ENCODE data around the gene GOLGA3. TPM values are rescaled to one million over a fixed set of nuclear protein-coding genes. Genes with fewer than 3 reads are reported as not detected.

Gene GOLGA3
- total and polyA plus RNA-seq, 2 experiments from 2014 or later, result 10.3 to 57.8 TPM

- ATAC-seq (no peak), DNase-seq (ENCODE audit: low spot score) (no peak)
- H3K27me3 Mint-ChIP-seq (ENCODE audit: insufficient read depth, low read depth, poor library complexity), result peaks cover 30% of the 10 kb centered on the region
Measured at GRCh38 chr12:132730353-132730752, 98.3 kb downstream of the GOLGA3 start.

More at GRCh38 chr12:132730353-132730752, 98.3 kb downstream of the GOLGA3 start:
- Mint-ChIP-seq H3K36me3 (ENCODE audit: low read depth) (peaks cover 98% of the 10 kb centered on the region), H3K4me3 (no peak overlapping the region), H3K27ac (no peak overlapping the region), H3K9me3 (peaks cover 19% of the 10 kb centered on the region), H3K4me1 (no peaks in the 10 kb centered on the region; the same call in 2 of the 3 replicates)
- Histone ChIP-seq H3K27me3 (ENCODE audit: insufficient read depth) (no peaks in the 10 kb centered on the region), H3K4me2 (no peak overlapping the region), H3K9me2 (ENCODE audit: insufficient read depth) (no peaks in the 10 kb centered on the region), H3K36me3 (ENCODE audit: insufficient read depth) (peaks cover 34% of the 10 kb centered on the region), H3K79me2 (replicated peaks; ENCODE audit: insufficient read depth) (no peaks in the 10 kb centered on the region), H3K4me1 (ENCODE audit: insufficient read depth) (no peaks in the 10 kb centered on the region), H3K27ac (ENCODE audit: low read depth) (no peak overlapping the region), H4K20me1 (replicated peaks; ENCODE audit: insufficient read depth) (peaks cover 16% of the 10 kb centered on the region; the same call in 1 of the 2 replicates), H3K4me3 (no peak overlapping the region), H2AFZ (no peak overlapping the region), H3F3A (replicated peaks; ENCODE audit: low read depth) (peaks cover 13% of the 10 kb centered on the region)
- no peak for TF ChIP-seq JUNB (IDR thresholded peaks at IDR 0.05; ENCODE audit: unreplicated experiment)
- TF ChIP-seq ETS1 (IDR thresholded peaks at IDR 0.05), result no peak
- TF ChIP-seq EZH2 (IDR thresholded peaks at IDR 0.05; ENCODE audit: low read depth, unreplicated experiment), result no peak
- no peak for TF ChIP-seq ZNF462 (CRISPR knock-in tag; IDR thresholded peaks at IDR 0.05)
- no peak for TF ChIP-seq EZH2phosphoT487 (IDR thresholded peaks at IDR 0.05; ENCODE audit: unreplicated experiment)
- no peak for TF ChIP-seq STAT1 (IDR thresholded peaks at IDR 0.05; ENCODE audit: unreplicated experiment)
- no peak for TF ChIP-seq ZNF114 (CRISPR knock-in tag; IDR thresholded peaks at IDR 0.05)
- TF ChIP-seq ZNF331 (CRISPR knock-in tag; IDR thresholded peaks at IDR 0.05; ENCODE audit: low read depth), result no peak
- TF ChIP-seq NANOG (IDR thresholded peaks at IDR 0.05; ENCODE audit: borderline replicate concordance), result no peak
- no peak for TF ChIP-seq CREB1 (CRISPR knock-in tag; IDR thresholded peaks at IDR 0.05; ENCODE audit: low read depth)
- TF ChIP-seq POLR2AphosphoS5 (IDR thresholded peaks at IDR 0.05; ENCODE audit: low read depth), result no peak
- no peak for TF ChIP-seq REST (IDR thresholded peaks at IDR 0.05; ENCODE audit: unreplicated experiment)
- no peak for TF ChIP-seq CTCF (conservative IDR thresholded peaks at IDR 0.05; ENCODE audit: low read depth in 2 of 2)

Data from GM23338 (cell line).